ENCODE results near the gene ELOB.

The ELOB gene

GRCh38 chr16:2749936-2750335 lies 27.1 kb downstream of the ELOB start:
- DNase-seq (ENCODE audit: low read depth in 3 of 3, low spot score in 1 of 3) = no peak

DNA sequence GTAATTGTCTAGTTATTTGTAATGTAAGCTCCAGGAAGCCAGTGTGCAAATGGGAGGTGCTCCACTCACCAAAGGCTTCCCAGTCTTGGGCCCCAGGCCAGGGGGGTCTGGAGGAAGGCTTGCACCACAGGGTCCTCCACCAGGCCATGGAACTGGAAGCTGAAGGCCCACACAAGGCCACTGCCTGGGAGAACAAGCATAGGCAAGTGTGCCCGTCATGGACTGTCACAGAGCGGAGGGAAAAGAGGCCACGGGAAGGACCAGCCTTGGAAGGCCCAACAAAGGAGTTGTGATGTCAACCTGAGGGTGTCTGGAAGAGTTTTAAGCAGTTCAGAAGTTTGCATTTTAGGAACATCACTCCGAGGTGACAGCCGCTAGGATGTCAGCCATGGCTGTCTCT lies 27.6 kb downstream of the ELOB start:
- DNase-seq (ENCODE audit: low read depth in 3 of 3, low spot score in 1 of 3) = no peak

GRCh38 chr16:2748757-2749455 lies 28.2 kb downstream of the ELOB start:
- no peak for DNase-seq (ENCODE audit: low read depth in 3 of 3, low spot score in 1 of 3)

- no peak for DNase-seq (ENCODE audit: low read depth in 3 of 3, low spot score in 1 of 3)
Observed at GRCh38 chr16:2745961-2746360, 31.1 kb downstream of the ELOB start.

- DNase-seq (ENCODE audit: low read depth in 3 of 3, low spot score in 1 of 3) = no peak
Observed at GRCh38 chr16:2745116-2745890, 31.8 kb downstream of the ELOB start.

- DNase-seq (ENCODE audit: low read depth in 3 of 3, low spot score in 1 of 3) = no peak
Observed at GRCh38 chr16:2744711-2745110, 32.4 kb downstream of the ELOB start.

GRCh38 chr16:2743007-2743810 lies 33.9 kb downstream of the ELOB start:
- no peak for DNase-seq (ENCODE audit: low read depth in 3 of 3, low spot score in 1 of 3)

- no peak for DNase-seq (ENCODE audit: low read depth in 3 of 3, low spot score in 1 of 3)
Observed at GRCh38 chr16:2742323-2743006, 34.6 kb downstream of the ELOB start.

GRCh38 chr16:2741168-2741567 lies 35.9 kb downstream of the ELOB start:
- DNase-seq (ENCODE audit: low read depth in 3 of 3, low spot score in 1 of 3) = no peak

GRCh38 chr16:2740476-2740875 lies 36.6 kb downstream of the ELOB start:
- DNase-seq (ENCODE audit: low read depth in 3 of 3, low spot score in 1 of 3) = no peak

DNA sequence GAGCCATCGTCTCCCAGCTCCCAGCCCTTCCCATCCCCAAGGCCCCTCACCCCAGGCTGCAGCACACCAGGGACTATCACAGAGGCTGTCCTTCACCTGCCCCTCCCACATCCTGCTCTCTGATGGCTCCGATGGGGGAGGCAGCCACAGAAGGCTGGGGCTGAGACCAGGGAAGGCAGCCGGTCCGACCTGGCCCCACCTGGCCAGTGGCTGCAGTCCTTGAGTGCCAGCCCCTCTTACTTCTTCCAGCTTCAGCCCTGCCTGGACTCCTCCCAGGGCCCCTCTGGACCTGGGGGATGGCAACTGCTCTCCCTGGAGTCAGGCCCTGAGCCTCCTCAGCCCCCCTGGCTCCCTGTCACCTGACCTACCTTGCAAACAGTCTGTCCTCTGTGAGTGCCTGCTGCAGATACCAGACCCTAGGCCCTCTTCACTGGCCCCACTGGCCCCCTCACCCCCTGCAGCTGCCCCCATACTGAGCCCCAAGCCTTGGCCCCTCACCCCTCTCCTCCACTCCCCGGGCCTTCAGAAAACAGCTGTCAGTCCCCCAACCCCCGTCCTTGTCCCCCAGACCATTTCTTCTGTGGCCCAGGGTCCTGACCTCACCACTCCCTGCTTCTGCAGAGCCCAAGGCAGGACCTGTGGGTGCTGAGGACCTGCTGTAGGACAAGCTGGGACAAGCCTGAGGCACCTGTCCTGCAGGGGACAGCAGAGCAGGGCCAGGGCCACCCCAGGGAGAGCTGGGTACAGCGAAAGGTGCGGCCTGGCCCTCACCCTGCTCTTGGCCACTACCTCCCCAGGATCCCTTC lies 37.3 kb downstream of the ELOB start:
- no peak for DNase-seq (ENCODE audit: low read depth in 3 of 3, low spot score in 1 of 3)

- DNase-seq (ENCODE audit: low read depth in 3 of 3, low spot score in 1 of 3) = no peak
Observed at GRCh38 chr16:2738615-2739014, 38.5 kb downstream of the ELOB start.

DNA sequence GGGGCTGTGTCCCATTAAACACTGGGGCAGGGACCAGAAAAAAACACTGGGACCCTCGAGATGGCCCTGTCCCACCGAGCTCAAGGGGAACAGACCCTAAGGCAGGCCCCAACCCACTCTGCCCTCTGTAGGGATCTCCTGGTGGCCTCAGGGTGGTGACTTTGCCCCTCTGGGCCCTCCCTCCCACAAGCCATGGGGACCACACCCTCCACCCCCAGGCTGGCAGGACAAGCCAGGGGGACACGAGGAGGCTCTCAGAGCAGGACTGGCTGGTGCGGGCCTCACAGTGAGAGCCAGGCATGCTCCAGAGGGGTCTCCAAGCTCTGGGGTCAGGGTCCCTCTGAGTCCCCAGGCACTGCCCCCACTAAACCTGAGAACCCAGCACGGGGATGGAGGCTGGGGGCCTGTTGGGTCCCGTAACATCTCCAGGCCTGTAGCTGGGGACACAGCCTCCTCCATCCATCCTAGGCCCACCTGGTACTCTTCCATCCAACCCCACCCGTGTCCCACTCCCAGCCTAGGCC lies 39.1 kb downstream of the ELOB start:
- DNase-seq (ENCODE audit: low read depth in 3 of 3, low spot score in 1 of 3) = no peak

GRCh38 chr16:2737238-2737605 lies 39.9 kb downstream of the ELOB start:
- no peak for DNase-seq (ENCODE audit: low read depth in 3 of 3, low spot score in 1 of 3)

- DNase-seq (ENCODE audit: low read depth in 3 of 3, low spot score in 1 of 3) = no peak
Observed at GRCh38 chr16:2736476-2737237, 40.4 kb downstream of the ELOB start.

GRCh38 chr16:2734844-2735515 lies 42.1 kb downstream of the ELOB start:
- no peak for DNase-seq (ENCODE audit: low read depth in 3 of 3, low spot score in 1 of 3)

DNA sequence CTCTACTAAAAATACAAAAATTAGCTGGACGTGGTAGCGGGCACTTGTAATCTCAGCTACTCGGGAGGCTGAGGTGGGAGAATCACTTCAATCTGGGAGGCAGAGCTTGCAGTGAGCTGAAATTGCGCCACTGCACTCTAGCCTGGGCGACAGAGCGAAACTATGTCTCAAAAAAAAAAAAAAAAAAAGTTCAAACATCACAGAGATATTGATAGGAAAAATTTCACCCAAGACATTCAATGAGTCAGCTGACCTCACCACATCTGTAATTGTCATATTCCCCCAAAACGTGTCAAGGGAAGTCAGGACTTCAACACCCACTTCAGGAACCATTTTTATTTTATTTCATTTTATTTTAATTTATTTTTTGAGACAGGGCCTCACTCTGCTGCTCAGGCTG lies 49.0 kb downstream of the ELOB start:
- no peak for DNase-seq (ENCODE audit: low read depth in 3 of 3, low spot score in 1 of 3)

GRCh38 chr16:2726923-2727322 lies 50.2 kb downstream of the ELOB start:
- no peak for DNase-seq (ENCODE audit: low read depth in 3 of 3, low spot score in 1 of 3)

DNA sequence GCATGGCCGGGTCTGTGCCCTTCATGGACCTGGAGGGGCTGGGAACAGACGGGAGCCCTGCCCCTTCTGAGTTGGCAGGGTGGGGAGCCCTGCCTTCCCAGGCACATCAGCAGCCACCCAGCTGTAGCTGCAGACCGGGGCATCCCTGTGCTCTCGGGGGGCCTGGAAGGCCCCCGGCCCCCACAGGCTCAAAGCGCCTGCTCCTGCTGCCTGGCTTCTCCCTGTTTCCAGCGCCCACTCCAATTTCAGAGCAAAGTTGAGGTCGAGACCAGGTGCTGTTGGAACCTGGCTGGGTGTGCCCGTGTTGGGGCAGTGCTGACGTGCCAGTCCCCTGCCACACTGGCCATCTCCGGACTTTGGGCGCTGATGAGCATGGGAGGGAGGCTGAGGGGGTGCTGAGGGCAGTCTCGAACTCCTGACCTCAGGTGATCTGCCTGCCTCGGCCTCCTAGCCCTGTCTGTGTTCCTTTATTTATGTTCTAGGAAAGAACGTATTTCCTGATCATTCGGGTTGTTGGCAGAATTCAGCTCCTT lies 52.2 kb downstream of the ELOB start:
- no peak for DNase-seq (ENCODE audit: low read depth in 3 of 3, low spot score in 1 of 3)
